OCI-LY1 (cell line): ENCODE results near the gene DHX36.

ENCODE experiments used
- CTCF ChIP-seq: fragments of 200-600 bp; sonication (generic), shearing (Covaris generic); IDR thresholded peaks from 2 replicates; pipeline ENCODE4 v1.5.1; 2017; ENCODE audit warnings: mild to moderate bottlenecking, antibody characterized with exemption, low read length, moderate library complexity, mixed read lengths
- EZH2 ChIP-seq: fragments of 200-600 bp; sonication (generic), shearing (Covaris generic); IDR thresholded peaks from 2 replicates; pipeline ENCODE4 v1.8.0; 2017; ENCODE audit warnings: borderline replicate concordance, mixed run types, mild to moderate bottlenecking, antibody characterized with exemption, low read length, moderate library complexity, mixed read lengths

- TF ChIP-seq EZH2 (no peak), CTCF (no peak)
These were observed 16.9 kb downstream of the DHX36 start for GRCh38 chr3:154307363-154307762.
